Trophoblast cell (in vitro differentiated cells and primary cell): ENCODE results near the gene CYP3A4.
"Not testable (repeated sequence)": the region's sequence is repeated elsewhere in the genome, so short reads cannot be mapped to it uniquely, and the experiment has no call there.

Experiments
- DNase-seq, 2 donors: peaks; one replicate each; pipeline ENCODE4 v3.0.0-alpha.2; 2016
- H2AFZ ChIP-seq: 2 replicates; pipeline ENCODE4 v1.6.1; 2013; ENCODE audit warnings: low read length, moderate library complexity, mild to moderate bottlenecking; ENCODE audit not compliant: insufficient read depth, poor library complexity
- H2AK5ac ChIP-seq: 2 replicates; pipeline ENCODE4 v1.6.1; 2013; ENCODE audit warnings: mild to moderate bottlenecking, low read length
- H2BK120ac ChIP-seq: 2 replicates; pipeline ENCODE4 v1.6.1; 2013; ENCODE audit warnings: low read length, mild to moderate bottlenecking, moderate library complexity; ENCODE audit not compliant: insufficient read depth, poor library complexity
- H2BK12ac ChIP-seq: 2 replicates; pipeline ENCODE4 v1.6.1; 2013; ENCODE audit warnings: mild to moderate bottlenecking, low read length, moderate library complexity
- H2BK5ac ChIP-seq: 2 replicates; pipeline ENCODE4 v1.6.1; 2013; ENCODE audit warnings: low read length, low read depth, moderate library complexity, mild to moderate bottlenecking; ENCODE audit not compliant: poor library complexity
- H3K14ac ChIP-seq: 2 replicates; pipeline ENCODE4 v1.6.1; 2013; ENCODE audit warnings: mild to moderate bottlenecking, low read length
- H3K18ac ChIP-seq: 2 replicates; pipeline ENCODE4 v1.6.1; 2013; ENCODE audit warnings: mild to moderate bottlenecking, low read length
- H3K23ac ChIP-seq: 2 replicates; pipeline ENCODE4 v1.6.1; 2013; ENCODE audit warnings: low read length
- H3K27ac ChIP-seq: 2 replicates; pipeline ENCODE4 v1.5.1; 2013; ENCODE audit warnings: low read depth, mild to moderate bottlenecking, inconsistent platforms, low read length, moderate library complexity
- H3K27me3 ChIP-seq: 2 replicates; pipeline ENCODE4 v1.6.1; 2013; ENCODE audit warnings: inconsistent platforms, mild to moderate bottlenecking, low read length, moderate library complexity; ENCODE audit not compliant: insufficient read depth
- H3K36me3 ChIP-seq, 2 experiments: 1 replicate in 1 of 2; 2 replicates in 1 of 2; pipeline ENCODE4 v1.6.1; 2013; ENCODE audit warnings: low read length in 2 of 2, mild to moderate bottlenecking in 2 of 2, moderate library complexity in 1 of 2; ENCODE audit not compliant: insufficient read depth in 2 of 2, control insufficient read depth in 1 of 2
- H3K4ac ChIP-seq: 2 replicates; pipeline ENCODE4 v1.6.1; 2013; ENCODE audit warnings: low read depth, mild to moderate bottlenecking, low read length, moderate library complexity
- H3K4me1 ChIP-seq, 2 experiments: 1 replicate in 1 of 2; 2 replicates in 1 of 2; pipeline ENCODE4 v1.6.1; 2013; ENCODE audit warnings: low read length in 2 of 2, mild to moderate bottlenecking in 2 of 2, moderate library complexity in 1 of 2; ENCODE audit not compliant: insufficient read depth in 2 of 2, control insufficient read depth in 1 of 2
- H3K4me2 ChIP-seq: 2 replicates; pipeline ENCODE4 v1.6.1; 2013; ENCODE audit warnings: inconsistent platforms, mild to moderate bottlenecking, low read length, moderate library complexity
- H3K4me3 ChIP-seq: 2 replicates; pipeline ENCODE4 v1.5.1; 2013; ENCODE audit warnings: mild to moderate bottlenecking, low read depth, low read length, inconsistent platforms
- H3K79me1 ChIP-seq: one replicate; pipeline ENCODE4 v1.6.1; 2013; ENCODE audit warnings: low read length
- H3K79me2 ChIP-seq: 2 replicates; pipeline ENCODE4 v1.6.1; 2013; ENCODE audit warnings: low read length, mild to moderate bottlenecking; ENCODE audit not compliant: control insufficient read depth, insufficient read depth, poor library complexity
- H3K9ac ChIP-seq: 2 replicates; pipeline ENCODE4 v1.6.1; 2013; ENCODE audit warnings: mild to moderate bottlenecking, low read length
- H3K9me3 ChIP-seq: 2 replicates; pipeline ENCODE4 v1.6.1; 2013; ENCODE audit warnings: low read depth, mild to moderate bottlenecking, control low read depth, inconsistent platforms, low read length; ENCODE audit not compliant: insufficient read depth
- H4K12ac ChIP-seq: 2 replicates; pipeline ENCODE4 v1.6.1; 2013; ENCODE audit warnings: low read depth, mild to moderate bottlenecking, low read length, moderate library complexity
- H4K8ac ChIP-seq: 2 replicates; pipeline ENCODE4 v1.6.1; 2013; ENCODE audit warnings: low read depth, mild to moderate bottlenecking, low read length, moderate library complexity
- H4K91ac ChIP-seq: one replicate; pipeline ENCODE4 v1.6.1; 2013; ENCODE audit warnings: low read depth, mild to moderate bottlenecking, low read length, moderate library complexity
- WGBS: extraction: QIAGEN DNeasy Blood & Tissue Kit; methylation state at CpG from one replicate; pipeline ENCODE4 v1.1.7; 2013; ENCODE audit warnings: missing lambda C conversion rate; ENCODE audit not compliant: insufficient read length, insufficient coverage; ENCODE audit errors: extremely low coverage; 5-methylcytosine and 5-hydroxymethylcytosine counted together

CYP3A4 gene

DNA sequence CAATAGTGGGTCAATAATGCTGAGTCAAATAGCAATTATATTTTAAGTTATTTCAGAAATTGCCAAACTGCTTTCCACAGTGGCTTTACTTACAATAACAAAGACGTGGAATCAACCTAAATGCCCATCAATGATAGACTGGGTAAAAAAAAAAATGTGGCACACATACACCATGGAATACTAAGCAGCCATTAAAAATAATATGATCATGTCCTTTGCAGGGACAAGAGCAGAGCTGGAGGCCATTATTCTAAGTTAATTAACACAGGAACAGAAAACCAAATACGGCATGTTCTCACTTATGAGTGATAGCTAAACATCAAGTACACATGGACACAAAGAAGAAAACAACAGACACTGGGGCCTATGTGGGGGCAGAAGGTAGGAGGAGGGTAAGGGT is 15.0 kb upstream of the CYP3A4 start:
- Histone ChIP-seq H3K4me3 (no peak overlapping the region), H3K4ac (no peak overlapping the region), H3K4me1 (no peaks in the 10 kb centered on the region), H4K8ac (no peak overlapping the region), H2BK12ac (no peak overlapping the region), H2BK120ac (no peak overlapping the region), H3K36me3 (no peaks in the 10 kb centered on the region), H2AK5ac (no peak overlapping the region), H3K18ac (no peak overlapping the region), H3K27ac (no peak overlapping the region), H3K79me2 (no peaks in the 10 kb centered on the region), H2AFZ (no peak overlapping the region), H3K79me1 (no peaks in the 10 kb centered on the region), H3K14ac (no peak overlapping the region), H4K12ac (no peak overlapping the region), H3K23ac (no peak overlapping the region), H3K9me3 (no peaks in the 10 kb centered on the region), H3K9ac (no peak overlapping the region), H2BK5ac (no peak overlapping the region), H4K91ac (no peak overlapping the region), H3K4me2 (no peak overlapping the region), H3K27me3 (no peaks in the 10 kb centered on the region)
- DNase-seq: no peak
- no CpG with 5 or more reads among the region's 2 CpGs for WGBS

DNA sequence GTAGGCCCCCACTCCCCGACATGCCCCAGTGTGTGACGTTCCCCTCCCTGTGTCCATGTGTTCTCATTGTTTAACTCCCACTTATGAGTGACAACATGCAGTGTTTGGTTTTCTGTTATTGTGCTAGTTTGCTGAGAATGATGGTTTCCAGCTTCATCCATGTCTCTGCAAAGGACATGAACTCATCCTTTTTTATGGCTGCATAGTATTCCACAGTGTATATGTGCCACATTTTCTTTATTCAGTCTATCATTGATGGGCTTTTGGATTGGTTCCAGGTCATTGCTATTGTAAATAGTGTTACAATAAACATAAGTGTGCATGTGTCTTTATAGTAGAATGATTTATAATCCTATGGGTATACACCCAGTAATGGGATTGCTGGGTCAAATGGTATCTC is 11.9 kb upstream of the CYP3A4 start:
- H4K91ac ChIP-seq, H2BK5ac ChIP-seq, H3K4me3 ChIP-seq, H3K36me3 ChIP-seq, DNase-seq, H3K79me1 ChIP-seq, H3K14ac ChIP-seq, H3K4ac ChIP-seq, H2AFZ ChIP-seq, H3K9ac ChIP-seq, H4K12ac ChIP-seq, H3K18ac ChIP-seq, H3K4me1 ChIP-seq, H3K79me2 ChIP-seq, H2AK5ac ChIP-seq, H2BK12ac ChIP-seq, H3K27ac ChIP-seq, H3K27me3 ChIP-seq, H3K23ac ChIP-seq, H4K8ac ChIP-seq, H3K4me2 ChIP-seq, H2BK120ac ChIP-seq, H3K9me3 ChIP-seq: not testable (repeated sequence)
- no CpG with 5 or more reads among the region's 2 CpGs for WGBS

DNA sequence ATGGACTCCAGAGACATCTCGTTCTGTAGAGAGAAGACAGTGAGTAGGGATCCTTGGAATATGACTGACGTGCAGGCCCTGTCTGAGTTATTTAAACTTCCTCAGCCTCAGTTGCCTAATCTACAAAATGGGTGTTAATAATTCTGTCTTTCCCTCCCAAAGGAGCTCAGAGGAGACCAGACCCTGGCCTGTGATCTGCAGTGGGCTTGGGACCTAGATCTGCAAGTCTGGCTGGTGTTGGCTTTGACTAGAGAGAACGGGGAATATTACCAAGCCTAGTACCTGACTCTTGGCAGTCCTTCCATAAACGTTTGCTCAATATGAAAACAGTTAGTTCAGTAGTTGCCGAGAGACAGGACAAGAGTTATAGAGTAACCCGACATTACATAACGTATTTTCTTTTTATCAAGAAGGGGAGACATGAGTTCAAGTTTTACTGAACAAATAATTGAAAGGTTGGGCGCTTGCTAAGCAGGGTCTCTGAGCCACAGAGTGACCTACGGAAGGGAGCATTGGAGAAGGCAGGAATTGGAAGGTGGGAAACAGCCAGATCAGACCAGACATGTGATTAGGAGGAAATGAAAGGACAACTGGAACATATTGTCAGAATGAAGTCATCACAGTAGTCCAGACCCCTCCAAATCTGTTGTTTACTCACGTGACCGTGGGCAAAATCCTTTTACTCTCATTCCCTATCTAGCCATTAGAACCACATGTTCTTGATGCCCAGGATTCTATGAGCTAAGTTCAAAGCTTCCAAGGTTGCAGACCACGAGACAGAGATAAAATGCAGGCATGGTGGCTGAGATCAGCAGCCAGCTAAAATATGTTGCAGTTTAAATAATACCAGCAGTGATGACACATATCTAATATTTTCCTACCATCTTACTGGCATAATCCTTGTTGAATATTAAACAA is 10.9 kb upstream of the CYP3A4 start:
- no peak overlapping the region for H2BK5ac ChIP-seq
- no peak overlapping the region for H2AFZ ChIP-seq
- no peaks in the 10 kb centered on the region for H3K79me2 ChIP-seq
- no peaks in the 10 kb centered on the region for H3K27me3 ChIP-seq
- H3K4me2 ChIP-seq: no peak overlapping the region
- H3K4me1 ChIP-seq: no peaks in the 10 kb centered on the region
- no peak overlapping the region for H2BK120ac ChIP-seq
- no peak overlapping the region for H2BK12ac ChIP-seq
- no peak overlapping the region for H3K27ac ChIP-seq
- no peaks in the 10 kb centered on the region for H3K36me3 ChIP-seq
- no peak overlapping the region for H4K8ac ChIP-seq
- H3K23ac ChIP-seq: no peak overlapping the region
- no peak overlapping the region for H3K4ac ChIP-seq
- no peak overlapping the region for H3K4me3 ChIP-seq
- no peak overlapping the region for H3K14ac ChIP-seq
- peak in 1 of 2 donors; percentile 41 for DNase-seq
- H3K79me1 ChIP-seq: no peaks in the 10 kb centered on the region
- no peak overlapping the region for H3K9ac ChIP-seq
- no peak overlapping the region for H4K91ac ChIP-seq
- no peak overlapping the region for H4K12ac ChIP-seq
- H3K18ac ChIP-seq: no peak overlapping the region
- no peak overlapping the region for H2AK5ac ChIP-seq
- no peaks in the 10 kb centered on the region for H3K9me3 ChIP-seq
- WGBS: no CpG with 5 or more reads among the region's 12 CpGs

DNA sequence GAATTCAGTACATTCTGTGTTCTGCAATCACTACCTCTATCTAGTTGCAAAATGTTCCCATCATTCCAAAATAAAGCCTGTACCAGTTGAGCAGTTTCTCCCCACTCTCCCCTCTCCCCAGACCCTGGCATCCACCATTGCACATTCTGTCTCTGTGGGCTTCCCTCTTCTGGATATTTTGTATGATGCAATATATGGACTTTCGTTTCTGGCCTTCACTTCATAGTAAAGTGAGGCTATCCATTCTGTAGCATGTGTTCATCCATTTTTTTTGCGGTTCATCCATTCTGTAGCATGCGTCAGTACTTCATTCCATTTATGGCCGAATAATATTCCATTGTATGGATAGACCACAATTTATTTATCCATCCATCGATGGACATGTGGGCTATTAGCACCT is 9.5 kb upstream of the CYP3A4 start:
- Histone ChIP-seq H3K9ac (no peak overlapping the region), H3K4me3 (no peak overlapping the region), H3K4ac (no peak overlapping the region), H4K12ac (no peak overlapping the region), H3K18ac (no peak overlapping the region), H3K4me1 (no peaks in the 10 kb centered on the region), H3K79me1 (no peaks in the 10 kb centered on the region), H2AK5ac (no peak overlapping the region), H3K79me2 (no peaks in the 10 kb centered on the region), H3K36me3 (no peaks in the 10 kb centered on the region), H3K23ac (no peak overlapping the region), H3K27ac (no peak overlapping the region), H3K9me3 (no peaks in the 10 kb centered on the region), H4K8ac (no peak overlapping the region), H3K14ac (no peak overlapping the region), H2BK5ac (no peak overlapping the region), H3K27me3 (no peaks in the 10 kb centered on the region), H3K4me2 (no peak overlapping the region), H4K91ac (no peak overlapping the region), H2AFZ (no peak overlapping the region), H2BK12ac (no peak overlapping the region), H2BK120ac (no peak overlapping the region)
- no CpG with 5 or more reads among the region's 5 CpGs for WGBS
- no peak for DNase-seq
